Hepatocyte (in vitro differentiated cells): ENCODE results near the gene COL5A1.

Experiments
- CTCF ChIP-seq: fragments of 200-600 bp; sonication (generic); IDR thresholded peaks from 2 replicates; pipeline ENCODE4 v1.5.1; 2016; ENCODE audit warnings: antibody characterized with exemption, mild to moderate bottlenecking; ENCODE audit not compliant: poor library complexity
- EZH2 ChIP-seq: fragments of 200-600 bp; sonication (generic); IDR thresholded peaks from 2 replicates; pipeline ENCODE4 v1.6.1; 2016; ENCODE audit warnings: antibody characterized with exemption, mild to moderate bottlenecking, borderline replicate concordance
- EZH2phosphoT487 ChIP-seq: fragments of 200-600 bp; sonication (generic); IDR thresholded peaks from one replicate; pipeline ENCODE4 v1.6.1; 2018; ENCODE audit warnings: antibody characterized with exemption, mild to moderate bottlenecking, low read depth, moderate library complexity; ENCODE audit not compliant: unreplicated experiment, severe bottlenecking

DNA sequence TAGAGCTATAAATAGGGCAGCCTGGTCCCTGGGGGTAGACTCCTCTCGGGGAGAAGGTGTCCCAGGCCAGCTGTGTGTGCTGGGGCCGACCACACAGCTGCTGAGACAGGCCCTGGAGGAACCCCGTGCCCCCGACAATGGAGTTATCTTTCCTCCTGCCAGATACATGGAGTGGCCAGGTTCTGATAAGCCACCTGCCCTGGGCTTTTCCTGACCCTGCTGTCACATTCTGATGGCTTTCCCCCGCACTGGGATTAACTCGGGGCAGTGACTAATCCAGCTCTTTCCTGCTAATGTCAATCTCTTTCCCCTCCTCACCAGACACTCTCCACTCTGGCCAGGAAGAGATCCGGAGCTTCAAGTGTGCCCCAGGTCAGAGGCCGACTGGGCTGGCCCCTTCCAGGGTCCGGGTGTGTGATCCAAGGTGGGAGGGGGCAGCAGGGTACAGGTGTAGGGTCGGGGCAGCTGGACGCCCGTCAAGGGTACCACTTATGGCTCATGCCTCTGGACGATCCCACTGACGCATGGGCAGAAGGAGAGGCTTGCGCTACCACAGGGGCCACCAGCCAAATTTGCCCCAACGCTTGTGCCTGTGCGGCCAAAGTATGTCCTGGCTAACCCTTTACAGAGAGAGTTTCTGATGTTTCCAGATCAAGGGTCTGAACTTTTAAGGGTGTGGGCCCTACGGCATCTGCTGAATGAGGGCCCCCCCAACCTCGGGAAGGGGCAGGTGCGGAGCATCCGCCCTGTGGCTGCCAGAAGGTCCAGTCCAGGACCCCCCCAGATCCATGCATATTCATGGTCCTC is 20.6 kb upstream of the COL5A1 start:
- TF ChIP-seq CTCF (no peak), EZH2 (no peak), EZH2phosphoT487 (no peak)
